GM18508 (cell line): Measurements from ENCODE around the gene PRMT7.

Experiments
- ATAC-seq: cut with Tn5 transposase; IDR thresholded peaks from one replicate; pipeline ENCODE4 v1.9.1; 2021; ENCODE audit warnings: moderate number of reproducible peaks; ENCODE audit not compliant: insufficient read depth, unreplicated experiment

PRMT7 gene

GRCh38 chr16:68344252-68344651 lies 33.4 kb downstream of the PRMT7 start:
- no peak for ATAC-seq

GRCh38 chr16:68345351-68345810 lies 34.6 kb downstream of the PRMT7 start:
- ATAC-seq, result no peak

- ATAC-seq, result no peak
These were observed 35.3 kb downstream of the PRMT7 start for GRCh38 chr16:68345958-68346635.

- no peak for ATAC-seq
These were observed 36.2 kb downstream of the PRMT7 start for GRCh38 chr16:68346892-68347480.

- no peak for ATAC-seq
These were observed 36.8 kb downstream of the PRMT7 start for GRCh38 chr16:68347605-68348004.

GRCh38 chr16:68348639-68349445 lies 38.0 kb downstream of the PRMT7 start:
- no peak for ATAC-seq

- ATAC-seq, result no peak
These were observed 39.1 kb downstream of the PRMT7 start for GRCh38 chr16:68349838-68350410.

- ATAC-seq, result no peak
These were observed 40.1 kb downstream of the PRMT7 start for GRCh38 chr16:68350813-68351350.

GRCh38 chr16:68351463-68351862 lies 40.6 kb downstream of the PRMT7 start:
- ATAC-seq, result no peak

- ATAC-seq, result no peak
These were observed 41.2 kb downstream of the PRMT7 start for GRCh38 chr16:68351991-68352431.

GRCh38 chr16:68353366-68353765 lies 42.5 kb downstream of the PRMT7 start:
- no peak for ATAC-seq

GRCh38 chr16:68354816-68355215 lies 44.0 kb downstream of the PRMT7 start:
- no peak for ATAC-seq

GRCh38 chr16:68355447-68356248 lies 44.8 kb downstream of the PRMT7 start:
- ATAC-seq, result no peak

- peak; percentile 73 for ATAC-seq
These were observed 45.6 kb downstream of the PRMT7 start for GRCh38 chr16:68356249-68356918.

GRCh38 chr16:68356919-68357286 lies 46.1 kb downstream of the PRMT7 start:
- no peak for ATAC-seq

- ATAC-seq, result no peak
These were observed 46.7 kb downstream of the PRMT7 start for GRCh38 chr16:68357521-68357922.

- ATAC-seq, result no peak
These were observed 47.1 kb downstream of the PRMT7 start for GRCh38 chr16:68357923-68358322.

GRCh38 chr16:68358951-68359350 lies 48.1 kb downstream of the PRMT7 start:
- ATAC-seq, result no peak
